Measurements from ENCODE around the gene AVPR1B. TPM values are rescaled to one million over a fixed set of nuclear protein-coding genes. Genes with fewer than 3 reads are reported as not detected.
A peak's percentile ranks its signal among the peaks of the same experiment; 100 is the strongest.

The AVPR1B gene
- total RNA-seq, 1 donor from 2014 or later = 0.87 TPM

DNA sequence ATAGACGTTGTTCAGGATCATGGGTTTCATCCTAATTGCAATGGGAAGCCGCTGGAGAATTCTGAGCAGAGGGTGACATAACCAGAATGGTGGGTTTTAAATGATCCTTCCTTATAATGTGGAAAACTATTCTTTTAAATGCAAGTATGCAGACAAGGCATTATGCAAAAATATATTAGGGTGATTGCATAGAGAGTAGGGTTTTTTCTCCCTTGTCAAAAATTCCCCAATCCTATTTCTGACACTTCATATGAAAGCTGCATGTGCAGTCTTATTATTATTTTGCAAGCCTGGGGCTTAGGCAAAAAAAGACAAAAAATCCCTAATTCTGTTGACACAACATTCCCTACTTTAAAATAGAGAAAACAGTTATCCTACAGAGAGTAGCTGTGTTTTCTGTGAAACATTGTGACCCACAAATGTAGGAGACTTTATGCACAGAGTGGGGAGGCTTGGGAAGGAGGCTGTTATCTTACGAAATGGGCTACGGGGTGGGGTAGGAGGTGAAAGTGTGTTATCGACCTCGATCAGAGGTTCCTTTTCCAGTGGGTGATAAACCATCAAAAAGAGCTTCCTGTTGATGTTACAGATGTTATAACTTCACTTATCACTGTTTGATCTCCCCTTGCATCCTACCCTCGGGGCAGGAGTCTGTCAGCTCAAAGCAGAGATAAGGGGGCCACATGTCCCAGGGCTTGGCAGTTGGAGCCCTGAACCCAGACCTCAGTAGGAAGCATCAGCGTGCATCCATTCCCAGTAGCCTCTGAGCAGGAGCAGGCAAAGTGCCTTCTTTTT is 37.0 kb downstream of the AVPR1B start:
- no peak overlapping the region for H3K4me3 Mint-ChIP-seq

DNA sequence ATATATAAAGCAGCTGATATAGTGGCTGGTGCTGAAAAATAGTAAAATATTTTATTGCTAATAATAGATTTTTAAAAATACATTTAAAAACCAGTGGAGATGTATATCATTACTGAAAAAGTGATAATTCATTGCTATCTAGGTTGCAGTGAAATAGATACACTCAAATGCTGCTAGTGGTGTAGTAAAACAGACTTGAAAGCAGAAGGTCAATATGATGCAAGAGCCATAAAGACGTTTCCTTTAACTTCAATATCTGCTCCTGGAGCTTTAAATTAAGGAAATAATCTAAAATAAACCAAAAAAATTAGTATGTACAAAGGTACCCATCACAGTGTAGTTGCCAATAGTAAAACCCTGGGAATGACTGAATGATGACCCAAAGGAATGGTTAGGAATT is 38.1 kb downstream of the AVPR1B start:
- Mint-ChIP-seq H3K4me3 (no peak overlapping the region), H3K4me1 (ENCODE audit: unreplicated experiment) (peaks cover 7% of the 10 kb centered on the region), H3K27ac (no peak overlapping the region), H3K27me3 (peaks cover 25% of the 10 kb centered on the region), H3K9me3 (no peaks in the 10 kb centered on the region), H3K36me3 (no peaks in the 10 kb centered on the region)
- TF ChIP-seq, protein P1, sequence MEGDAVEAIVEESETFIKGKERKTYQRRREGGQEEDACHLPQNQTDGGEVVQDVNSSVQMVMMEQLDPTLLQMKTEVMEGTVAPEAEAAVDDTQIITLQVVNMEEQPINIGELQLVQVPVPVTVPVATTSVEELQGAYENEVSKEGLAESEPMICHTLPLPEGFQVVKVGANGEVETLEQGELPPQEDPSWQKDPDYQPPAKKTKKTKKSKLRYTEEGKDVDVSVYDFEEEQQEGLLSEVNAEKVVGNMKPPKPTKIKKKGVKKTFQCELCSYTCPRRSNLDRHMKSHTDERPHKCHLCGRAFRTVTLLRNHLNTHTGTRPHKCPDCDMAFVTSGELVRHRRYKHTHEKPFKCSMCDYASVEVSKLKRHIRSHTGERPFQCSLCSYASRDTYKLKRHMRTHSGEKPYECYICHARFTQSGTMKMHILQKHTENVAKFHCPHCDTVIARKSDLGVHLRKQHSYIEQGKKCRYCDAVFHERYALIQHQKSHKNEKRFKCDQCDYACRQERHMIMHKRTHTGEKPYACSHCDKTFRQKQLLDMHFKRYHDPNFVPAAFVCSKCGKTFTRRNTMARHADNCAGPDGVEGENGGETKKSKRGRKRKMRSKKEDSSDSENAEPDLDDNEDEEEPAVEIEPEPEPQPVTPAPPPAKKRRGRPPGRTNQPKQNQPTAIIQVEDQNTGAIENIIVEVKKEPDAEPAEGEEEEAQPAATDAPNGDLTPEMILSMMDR (conservative IDR thresholded peaks at IDR 0.05) = no peak
- no peak for DNase-seq (ENCODE audit: extremely low spot score, unreplicated experiment)

More for the DNA sequence above, 37.0 kb downstream of the AVPR1B start:
- peaks cover 7% of the 10 kb centered on the region for H3K4me1 Mint-ChIP-seq (ENCODE audit: unreplicated experiment)
- TF ChIP-seq, protein P1 (conservative IDR thresholded peaks at IDR 0.05) = no peak
- H3K36me3 Mint-ChIP-seq = no peaks in the 10 kb centered on the region
- no peak for DNase-seq (ENCODE audit: extremely low spot score, unreplicated experiment)
- peaks cover 28% of the 10 kb centered on the region for H3K27me3 Mint-ChIP-seq
- no peak overlapping the region for H3K27ac Mint-ChIP-seq
- H3K9me3 Mint-ChIP-seq = no peaks in the 10 kb centered on the region

DNA sequence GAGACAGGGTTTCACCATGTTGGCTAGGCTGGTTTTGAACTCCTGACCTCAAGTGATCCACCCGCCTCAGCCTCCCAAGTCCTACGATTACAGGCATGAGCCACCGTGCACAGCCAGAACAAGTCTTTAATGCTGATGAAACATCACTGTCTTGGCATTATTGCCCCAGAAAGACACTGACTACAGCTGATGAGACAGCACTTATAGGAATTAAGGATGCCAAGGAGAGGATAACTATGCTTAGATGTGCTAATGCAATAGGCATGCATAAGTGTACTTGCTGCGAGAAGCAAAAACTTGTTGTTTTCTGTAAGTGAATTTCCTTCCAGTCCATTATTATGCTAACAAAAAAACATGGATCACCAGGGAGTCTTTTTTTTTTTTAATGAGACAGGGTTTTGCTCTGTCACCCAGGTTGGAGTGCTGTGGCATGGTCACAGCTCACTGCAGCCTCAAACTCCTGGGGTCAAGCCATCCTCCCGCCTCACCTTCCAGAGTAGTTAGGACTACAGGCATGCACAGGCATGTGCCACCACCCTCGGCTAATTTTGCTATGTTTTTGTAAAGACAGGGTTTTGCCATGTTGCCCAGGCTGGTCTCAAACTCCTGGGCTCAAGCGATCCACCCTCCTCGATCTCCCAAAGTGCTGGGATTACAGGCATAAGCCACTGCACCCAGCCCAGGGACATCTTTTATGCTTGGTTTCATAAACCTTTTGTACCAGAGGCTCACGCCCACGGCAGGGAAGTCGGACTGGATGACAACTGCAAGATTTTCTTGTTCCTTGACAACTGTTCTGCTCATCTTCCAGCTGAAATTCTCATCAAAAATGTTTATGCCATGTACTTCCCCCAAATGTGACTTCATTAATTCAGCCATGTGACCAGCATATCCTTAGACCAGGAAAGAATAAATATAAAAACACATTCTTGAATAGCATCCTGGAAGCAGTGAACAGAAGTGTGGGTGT is 41.1 kb downstream of the AVPR1B start:
- TF ChIP-seq, protein P1 (conservative IDR thresholded peaks at IDR 0.05) = no peak
- Mint-ChIP-seq H3K27ac (no peak overlapping the region), H3K4me1 (ENCODE audit: unreplicated experiment) (no peaks in the 10 kb centered on the region), H3K4me3 (no peak overlapping the region), H3K9me3 (no peaks in the 10 kb centered on the region), H3K36me3 (no peaks in the 10 kb centered on the region), H3K27me3 (peaks cover 16% of the 10 kb centered on the region)
- DNase-seq (ENCODE audit: extremely low spot score, unreplicated experiment) = no peak

DNA sequence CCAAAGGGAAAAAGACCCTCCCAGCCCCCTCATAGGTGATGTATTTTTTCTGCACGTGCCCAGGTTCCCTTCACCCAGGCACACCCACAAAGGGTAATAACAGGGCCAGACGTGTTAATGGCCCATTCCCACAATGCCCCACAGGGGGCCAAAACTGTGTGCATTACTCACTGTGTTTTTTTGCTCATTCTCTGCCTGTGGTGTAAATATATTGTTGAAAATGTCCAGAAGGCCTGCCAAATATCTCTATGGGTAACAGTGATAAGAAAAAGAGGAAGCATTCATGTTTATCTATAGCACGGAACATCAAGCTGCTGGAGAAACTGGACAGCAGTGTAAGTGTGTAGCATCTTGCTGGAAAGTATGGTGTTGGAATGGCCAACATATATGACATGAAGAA is 42.3 kb downstream of the AVPR1B start:
- TF ChIP-seq, protein P1 (conservative IDR thresholded peaks at IDR 0.05) = peak; percentile 51
- no peak overlapping the region for H3K27ac Mint-ChIP-seq
- H3K9me3 Mint-ChIP-seq = no peaks in the 10 kb centered on the region
- DNase-seq (ENCODE audit: extremely low spot score, unreplicated experiment) = no peak
- no peaks in the 10 kb centered on the region for H3K36me3 Mint-ChIP-seq
- no peak overlapping the region for H3K4me3 Mint-ChIP-seq
- H3K4me1 Mint-ChIP-seq (ENCODE audit: unreplicated experiment) = no peaks in the 10 kb centered on the region
- peaks cover 6% of the 10 kb centered on the region for H3K27me3 Mint-ChIP-seq

DNA sequence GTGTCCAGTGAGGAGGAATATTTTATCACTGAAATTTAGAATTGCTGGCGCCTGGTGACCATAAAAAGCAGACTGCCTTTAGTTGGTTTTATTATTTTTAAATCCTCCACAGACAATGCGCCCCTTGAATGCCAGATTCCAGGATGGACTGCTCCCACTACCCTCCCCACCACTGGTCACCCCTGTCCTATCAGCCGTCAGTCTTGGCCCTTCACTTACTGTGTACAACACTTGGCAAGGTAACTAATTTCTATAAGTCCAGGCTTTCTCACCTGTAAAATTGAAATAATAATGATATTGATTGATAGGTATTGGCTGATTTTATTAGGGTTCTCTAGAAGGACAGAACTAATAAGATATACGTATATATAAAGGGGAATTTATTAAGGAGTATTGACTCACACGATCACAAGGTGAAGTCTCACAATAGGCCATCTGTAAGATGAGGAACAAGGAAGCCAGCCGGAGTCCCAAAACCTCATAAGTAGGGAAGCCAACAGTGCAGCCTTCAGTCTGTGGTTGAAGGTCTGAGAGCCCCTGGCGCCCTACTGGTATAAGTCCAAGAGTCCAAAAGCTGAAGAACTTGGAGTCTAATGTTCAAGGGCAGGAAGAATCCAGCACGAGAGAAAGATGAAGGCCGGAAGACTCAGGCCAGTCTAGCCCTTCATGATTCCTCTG is 46.4 kb downstream of the AVPR1B start:
- TF ChIP-seq, protein P1 (conservative IDR thresholded peaks at IDR 0.05) = no peak
- Mint-ChIP-seq H3K27me3 (peaks cover 14% of the 10 kb centered on the region), H3K4me1 (ENCODE audit: unreplicated experiment) (peaks cover 5% of the 10 kb centered on the region)

More for the DNA sequence above, 46.4 kb downstream of the AVPR1B start:
- Mint-ChIP-seq H3K27ac (no peak overlapping the region), H3K9me3 (no peaks in the 10 kb centered on the region), H3K36me3 (no peaks in the 10 kb centered on the region), H3K4me3 (no peak overlapping the region)
- no peak for DNase-seq (ENCODE audit: extremely low spot score, unreplicated experiment)

Measured in type B pancreatic cell (in vitro differentiated cells).